Panc1 (cell line): ENCODE results near the gene ROCK2. TPM values are rescaled to one million over a fixed set of nuclear protein-coding genes. Genes with fewer than 3 reads are reported as not detected.

Experiments used
- ATAC-seq: fragments of 200-7000 bp; cut with Tn5 transposase; 2 replicates; pipeline ENCODE4 v1.9.1; 2020; ENCODE audit warnings: mild to moderate bottlenecking, moderate library complexity
- BruUV-seq: library from RNA; stranded (reverse); fragments of 400-500 nt; replicated peaks from 2 replicates; lab custom pipeline; 2021; lab: Mats Ljungman, UMichigan
- CTCF ChIA-PET: fragments of 300-600 bp; sonication (Branson Sonifier 250); formaldehyde crosslinking; loops from one replicate; lab custom pipeline; 2022; ENCODE audit warnings: antibody characterized with exemption; lab: Charles Lee
- POLR2A ChIA-PET: fragments of 300-600 bp; sonication (Branson Sonifier 250); formaldehyde crosslinking; loops from one replicate; lab custom pipeline; 2022; ENCODE audit warnings: antibody characterized with exemption; lab: Charles Lee
- DNase-seq: peaks from one replicate; pipeline ENCODE4 v3.0.0-alpha.2; 2010; ENCODE audit warnings: low read depth, low spot score
- H3K27ac ChIP-seq: 2 replicates; pipeline ENCODE4 v1.5.1; 2011; ENCODE audit warnings: mild to moderate bottlenecking, low read length, inconsistent platforms
- H3K27me3 ChIP-seq: fragments of 200-500 bp; sonication (Bioruptor generic); 2 replicates; pipeline ENCODE4 v1.6.0; 2014; ENCODE audit warnings: low read length, inconsistent platforms; ENCODE audit not compliant: control insufficient read depth, insufficient read depth
- H3K36me3 ChIP-seq: fragments of 200-500 bp; sonication (Bioruptor generic); 2 replicates; pipeline ENCODE4 v1.5.1; 2014; ENCODE audit warnings: inconsistent platforms, mild to moderate bottlenecking, low read length, moderate library complexity; ENCODE audit not compliant: control insufficient read depth, insufficient read depth
- H3K4me1 ChIP-seq: 2 replicates; pipeline ENCODE4 v1.5.1; 2011; ENCODE audit warnings: inconsistent platforms, mild to moderate bottlenecking, low read length, moderate library complexity; ENCODE audit not compliant: control insufficient read depth, insufficient read depth
- H3K4me3 ChIP-seq, 2 experiments: 2 replicates each; pipeline ENCODE4 v1.5.1; 2011 to 2012; ENCODE audit warnings: low read depth in 2 of 2, low read length in 2 of 2, mild to moderate bottlenecking in 2 of 2, inconsistent platforms in 1 of 2, moderate library complexity in 1 of 2
- H3K9me3 ChIP-seq: fragments of 200-500 bp; sonication (Bioruptor generic); 2 replicates; pipeline ENCODE4 v1.5.1; 2014; ENCODE audit warnings: low read depth, mild to moderate bottlenecking, inconsistent platforms, low read length, moderate library complexity; ENCODE audit not compliant: control insufficient read depth, insufficient read depth
- POLR2AphosphoS5 ChIP-seq: IDR thresholded peaks from 2 replicates; pipeline ENCODE4 v1.6.1; 2012; ENCODE audit warnings: mild to moderate bottlenecking, low read depth, low read length, moderate library complexity
- REST ChIP-seq, 2 experiments: IDR thresholded peaks; 2 replicates each; pipeline ENCODE4 v1.6.1; 2011 to 2012; ENCODE audit warnings: low read depth in 2 of 2, control low read depth in 1 of 2, low read length in 1 of 2, mild to moderate bottlenecking in 1 of 2, moderate library complexity in 1 of 2; ENCODE audit not compliant: insufficient read depth in 1 of 2
- SIN3A ChIP-seq: IDR thresholded peaks from 2 replicates; pipeline ENCODE4 v1.6.1; 2012; ENCODE audit warnings: low read depth, mild to moderate bottlenecking, low read length, moderate library complexity, borderline replicate concordance; ENCODE audit not compliant: insufficient read depth
- TCF7L2 ChIP-seq: IDR thresholded peaks from 2 replicates; pipeline ENCODE4 v1.6.1; 2011; ENCODE audit warnings: mild to moderate bottlenecking, low read depth, low read length, inconsistent platforms
- in situ Hi-C: cut with HindIII; loops from 2 replicates; pipeline ENCODE4 v1.10.0; 2016; ENCODE audit warnings: low sequenced_read_pairs, low pct_unique_long_range_greater_than_20kb
- intact Hi-C: fragments of 100-400 bp; cut with micrococcal nuclease; formaldehyde crosslinking; loops from one replicate; pipeline ENCODE4 v1.10.0; 2022; ENCODE audit not compliant: unreplicated experiment
- total RNA-seq: library from RNA; stranded (reverse); gene quantifications from one replicate; pipeline ENCODE4 v1.2.1, GENCODE V29; 2021; ENCODE audit not compliant: unreplicated experiment
- TF ChIP-seq, protein P1 (sequence below): fragments of 450-650 bp; IDR thresholded peaks from 2 replicates; pipeline ENCODE4 v1.5.1; 2017; ENCODE audit warnings: mild to moderate bottlenecking

ROCK2 gene
- total RNA-seq, 1 experiment from 2014 or later = 47.9 TPM

DNA sequence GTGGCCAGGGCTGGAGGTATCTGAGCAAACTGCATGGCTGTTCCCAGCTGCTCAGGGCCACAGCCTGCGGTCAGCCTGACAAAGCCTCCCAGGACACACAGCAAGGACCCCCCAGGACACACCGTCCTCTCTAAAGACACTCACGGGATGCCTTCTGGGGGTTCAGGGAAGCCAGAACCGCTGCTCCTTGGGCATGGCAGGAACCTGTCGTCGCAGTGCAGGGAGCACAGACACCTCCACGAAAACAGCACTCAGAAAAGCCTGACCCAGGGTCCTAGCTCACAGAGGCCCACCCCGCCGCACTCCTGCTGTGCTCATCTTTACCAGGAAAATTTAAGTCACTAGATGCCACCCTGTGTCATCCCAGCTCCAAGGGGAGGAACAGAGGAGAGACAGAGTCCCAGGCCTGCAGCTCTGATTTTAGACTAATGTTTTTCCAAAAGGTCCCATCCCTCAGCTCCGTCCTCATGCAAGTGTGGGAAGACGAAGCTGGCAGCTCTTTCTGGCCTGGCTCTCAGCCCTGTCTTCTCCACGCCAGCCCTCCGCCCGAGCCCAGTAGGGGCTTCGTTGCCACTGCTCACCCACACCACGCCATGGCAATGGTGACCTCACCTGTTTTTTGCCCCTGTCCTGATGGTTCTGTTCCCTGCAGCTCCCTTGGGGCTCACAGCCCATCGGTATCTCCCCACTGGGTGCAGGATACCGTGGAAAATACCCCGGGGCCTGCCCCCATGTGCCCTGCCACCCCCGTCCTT is 213.1 kb downstream of the ROCK2 start:
- no peak for ATAC-seq
- TF ChIP-seq SIN3A (no peak), REST (IDR thresholded peaks at IDR 0.05; ENCODE audit: insufficient read depth in 1 of 2, low read depth in 2 of 2, low read length in 1 of 2) (no peak), TCF7L2 (no peak), POLR2AphosphoS5 (no peak)
- TF ChIP-seq, protein P1, sequence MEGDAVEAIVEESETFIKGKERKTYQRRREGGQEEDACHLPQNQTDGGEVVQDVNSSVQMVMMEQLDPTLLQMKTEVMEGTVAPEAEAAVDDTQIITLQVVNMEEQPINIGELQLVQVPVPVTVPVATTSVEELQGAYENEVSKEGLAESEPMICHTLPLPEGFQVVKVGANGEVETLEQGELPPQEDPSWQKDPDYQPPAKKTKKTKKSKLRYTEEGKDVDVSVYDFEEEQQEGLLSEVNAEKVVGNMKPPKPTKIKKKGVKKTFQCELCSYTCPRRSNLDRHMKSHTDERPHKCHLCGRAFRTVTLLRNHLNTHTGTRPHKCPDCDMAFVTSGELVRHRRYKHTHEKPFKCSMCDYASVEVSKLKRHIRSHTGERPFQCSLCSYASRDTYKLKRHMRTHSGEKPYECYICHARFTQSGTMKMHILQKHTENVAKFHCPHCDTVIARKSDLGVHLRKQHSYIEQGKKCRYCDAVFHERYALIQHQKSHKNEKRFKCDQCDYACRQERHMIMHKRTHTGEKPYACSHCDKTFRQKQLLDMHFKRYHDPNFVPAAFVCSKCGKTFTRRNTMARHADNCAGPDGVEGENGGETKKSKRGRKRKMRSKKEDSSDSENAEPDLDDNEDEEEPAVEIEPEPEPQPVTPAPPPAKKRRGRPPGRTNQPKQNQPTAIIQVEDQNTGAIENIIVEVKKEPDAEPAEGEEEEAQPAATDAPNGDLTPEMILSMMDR = no peak
- H3K36me3 ChIP-seq = no peaks in the 10 kb centered on the region
- ChIA-PET POLR2A (interaction anchor here (0.7 kb wide), 1 partner anchor 89 kb away, joined by 9 read pairs; no protein-coding TSS in a partner anchor), CTCF (interaction anchor here (0.6 to 2.7 kb wide), 7 partner anchors 13 to 453 kb away, joined by 3 to 24 read pairs (median 5); no protein-coding TSS in a partner anchor)
- no peaks in the 10 kb centered on the region for H3K9me3 ChIP-seq
- intact Hi-C loops = no loop called here
- in situ Hi-C loops = no loop called here
- H3K27ac ChIP-seq = no peak overlapping the region
- DNase-seq = no peak
- no peak overlapping the region for H3K4me3 ChIP-seq
- BruUV-seq = no TSS peak
- no peaks in the 10 kb centered on the region; the same call in 1 of the 2 replicates for H3K27me3 ChIP-seq
- peaks cover 10% of the 10 kb centered on the region for H3K4me1 ChIP-seq

Other genes starting within 250 kb of the ROCK2 start
- gene SLC66A3, start 189.2 kb downstream of the ROCK2 start, total RNA-seq = 39.1 TPM
- gene E2F6, start 121.5 kb upstream of the ROCK2 start, total RNA-seq = 23.9 TPM
- gene GREB1, start 189.4 kb upstream of the ROCK2 start, total RNA-seq = 0.90 TPM